Measurements from ENCODE around the gene ZBTB7C. TPM values are rescaled to one million over a fixed set of nuclear protein-coding genes. Genes with fewer than 3 reads are reported as not detected.

Gene ZBTB7C
- total RNA-seq, 1 experiment from 2014 or later = 0.18 TPM

DNA sequence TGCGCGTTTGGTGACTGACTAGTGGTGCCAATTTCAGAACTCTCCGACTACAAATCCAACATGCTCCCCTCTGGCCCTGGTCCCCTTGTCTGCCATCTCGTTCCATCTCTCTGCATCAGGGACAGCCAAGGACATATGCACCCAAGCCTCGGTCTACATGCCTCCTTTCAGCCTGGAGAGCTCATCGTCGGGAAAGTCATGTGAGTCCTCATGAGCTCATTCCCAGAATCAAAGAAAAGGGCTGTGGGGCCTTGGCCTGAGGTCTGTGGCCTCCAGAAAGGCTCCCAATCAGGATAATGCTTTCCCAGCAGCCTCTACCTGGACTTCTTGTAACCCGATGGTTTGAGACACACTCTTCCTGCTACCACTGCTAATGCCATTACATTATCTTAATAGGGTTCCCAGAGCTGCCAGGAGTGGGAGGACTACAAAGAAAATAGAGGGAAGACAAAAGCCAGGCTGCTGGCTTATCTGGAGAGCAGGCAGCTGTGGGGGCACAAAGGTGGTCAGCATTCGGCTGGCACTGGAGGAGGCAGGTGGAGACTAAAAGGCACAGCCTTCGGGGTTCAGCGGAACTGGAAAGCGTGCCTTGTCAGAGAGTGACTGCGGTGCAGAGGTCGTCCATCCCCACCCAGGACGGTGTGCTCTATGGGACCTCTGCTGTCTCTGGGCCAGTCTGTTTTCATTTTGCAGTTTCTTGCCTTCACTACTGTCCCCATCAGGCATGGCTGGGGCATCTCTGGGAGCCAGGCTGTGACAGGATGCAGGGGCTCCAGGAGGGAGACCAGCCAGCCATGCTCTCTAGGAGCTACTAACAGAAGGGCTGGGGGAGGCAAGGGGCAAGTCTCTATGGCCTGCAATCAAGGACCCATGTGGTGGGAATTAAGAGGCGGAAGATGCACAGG lies 374.3 kb downstream of the ZBTB7C start:
- intact Hi-C loops (cut with micrococcal nuclease; ENCODE audit: unreplicated experiment) = loop anchor here (5.0 kb wide), 1 partner anchor 432 kb away; no protein-coding TSS in a partner anchor
- ChIA-PET POLR2A (no interaction called here), CTCF (no interaction called here)
- peaks cover 4% of the 10 kb centered on the region for H3K27me3 Mint-ChIP-seq (ENCODE audit: insufficient read depth, unreplicated experiment)
- Histone ChIP-seq H3K4me1 (no peaks in the 10 kb centered on the region), H3K27me3 (replicated peaks; ENCODE audit: control insufficient read depth, insufficient read depth, low read length) (no peaks in the 10 kb centered on the region), H3K36me3 (ENCODE audit: control insufficient read depth, insufficient read depth, low read length) (no peaks in the 10 kb centered on the region), H3K9me3 (no peaks in the 10 kb centered on the region), H3K4me3 (ENCODE audit: low read depth, low read length) (no peak overlapping the region)
- no TSS peak for BruUV-seq (replicated peaks)
- no peaks in the 10 kb centered on the region for H3K9me3 Mint-ChIP-seq (ENCODE audit: unreplicated experiment)
- no peaks in the 10 kb centered on the region for H3K4me1 Mint-ChIP-seq (ENCODE audit: low read depth, unreplicated experiment)
- no peak overlapping the region for H3K4me3 Mint-ChIP-seq (ENCODE audit: unreplicated experiment)
- H3K27ac Mint-ChIP-seq (ENCODE audit: unreplicated experiment) = no peak overlapping the region
- no peak for DNase-seq
- TF ChIP-seq, protein P1, sequence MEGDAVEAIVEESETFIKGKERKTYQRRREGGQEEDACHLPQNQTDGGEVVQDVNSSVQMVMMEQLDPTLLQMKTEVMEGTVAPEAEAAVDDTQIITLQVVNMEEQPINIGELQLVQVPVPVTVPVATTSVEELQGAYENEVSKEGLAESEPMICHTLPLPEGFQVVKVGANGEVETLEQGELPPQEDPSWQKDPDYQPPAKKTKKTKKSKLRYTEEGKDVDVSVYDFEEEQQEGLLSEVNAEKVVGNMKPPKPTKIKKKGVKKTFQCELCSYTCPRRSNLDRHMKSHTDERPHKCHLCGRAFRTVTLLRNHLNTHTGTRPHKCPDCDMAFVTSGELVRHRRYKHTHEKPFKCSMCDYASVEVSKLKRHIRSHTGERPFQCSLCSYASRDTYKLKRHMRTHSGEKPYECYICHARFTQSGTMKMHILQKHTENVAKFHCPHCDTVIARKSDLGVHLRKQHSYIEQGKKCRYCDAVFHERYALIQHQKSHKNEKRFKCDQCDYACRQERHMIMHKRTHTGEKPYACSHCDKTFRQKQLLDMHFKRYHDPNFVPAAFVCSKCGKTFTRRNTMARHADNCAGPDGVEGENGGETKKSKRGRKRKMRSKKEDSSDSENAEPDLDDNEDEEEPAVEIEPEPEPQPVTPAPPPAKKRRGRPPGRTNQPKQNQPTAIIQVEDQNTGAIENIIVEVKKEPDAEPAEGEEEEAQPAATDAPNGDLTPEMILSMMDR (IDR thresholded peaks at IDR 0.05; ENCODE audit: insufficient read depth in 1 of 2, low read depth in 1 of 2, low read length in 1 of 2, severe bottlenecking in 1 of 2, unreplicated experiment in 1 of 2) = no peak
- no peaks in the 10 kb centered on the region for H3K36me3 Mint-ChIP-seq (ENCODE audit: insufficient read depth, unreplicated experiment)

DNA sequence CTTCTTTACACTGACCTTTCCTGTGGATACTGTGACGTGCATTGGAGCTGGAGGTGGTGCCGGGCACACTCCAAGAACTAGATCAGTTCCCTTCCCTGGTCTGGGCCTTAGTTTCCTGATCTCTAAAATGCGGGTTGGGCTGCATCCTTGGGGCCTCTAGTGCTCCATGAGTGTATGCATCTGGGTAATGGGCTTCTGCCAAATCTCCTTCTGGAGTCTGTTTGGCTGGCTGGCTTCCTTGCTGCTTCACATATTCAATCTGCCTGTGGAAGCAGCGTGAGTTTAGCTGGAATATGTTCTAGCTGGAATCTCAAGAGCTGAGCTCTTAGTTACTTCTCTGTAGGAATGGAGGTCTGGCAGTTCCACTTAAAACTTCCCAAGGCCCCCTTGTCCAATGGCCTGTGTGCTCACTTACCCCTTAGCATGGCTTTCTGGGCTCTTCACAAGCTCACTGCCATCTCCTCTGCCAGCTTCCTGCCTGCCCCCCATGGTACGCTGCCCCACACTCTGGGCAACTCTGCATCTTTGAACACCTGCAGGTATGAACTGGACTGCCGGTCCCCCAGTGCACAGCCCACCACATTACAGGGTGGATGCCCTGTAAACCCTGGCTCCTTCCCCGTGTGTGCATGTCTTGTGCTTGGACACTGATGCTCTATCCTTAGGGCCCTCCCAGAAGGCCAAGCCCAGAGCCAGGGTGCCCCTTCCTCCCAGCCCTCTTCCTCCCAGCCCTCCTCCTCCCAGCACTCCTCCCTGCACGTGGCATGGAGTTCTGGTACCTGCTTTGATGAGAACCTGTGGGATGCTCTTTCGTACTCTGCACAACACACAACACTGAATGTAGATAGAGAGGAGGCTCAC lies 375.2 kb downstream of the ZBTB7C start:
- no peak overlapping the region for H3K4me3 Mint-ChIP-seq (ENCODE audit: unreplicated experiment)
- peaks cover 4% of the 10 kb centered on the region for H3K27me3 Mint-ChIP-seq (ENCODE audit: insufficient read depth, unreplicated experiment)
- no peak overlapping the region for H3K4me3 ChIP-seq (ENCODE audit: low read depth, low read length)
- no peaks in the 10 kb centered on the region for H3K4me1 Mint-ChIP-seq (ENCODE audit: low read depth, unreplicated experiment)
- no peaks in the 10 kb centered on the region for H3K4me1 ChIP-seq
- no peak for DNase-seq
- no peak overlapping the region for H3K27ac Mint-ChIP-seq (ENCODE audit: unreplicated experiment)
- H3K9me3 Mint-ChIP-seq (ENCODE audit: unreplicated experiment) = no peaks in the 10 kb centered on the region
- TF ChIP-seq, protein P1 (IDR thresholded peaks at IDR 0.05; ENCODE audit: insufficient read depth in 1 of 2, low read depth in 1 of 2, low read length in 1 of 2, severe bottlenecking in 1 of 2, unreplicated experiment in 1 of 2) = no peak
- H3K36me3 ChIP-seq (ENCODE audit: control insufficient read depth, insufficient read depth, low read length) = no peaks in the 10 kb centered on the region
- ChIA-PET POLR2A (no interaction called here), CTCF (interaction anchor here (0.6 kb wide), 1 partner anchor 57 kb away, joined by 7 read pairs; no protein-coding TSS in a partner anchor)
- H3K27me3 ChIP-seq (replicated peaks; ENCODE audit: control insufficient read depth, insufficient read depth, low read length) = no peaks in the 10 kb centered on the region
- H3K9me3 ChIP-seq = no peaks in the 10 kb centered on the region
- no TSS peak for BruUV-seq (replicated peaks)
- intact Hi-C loops (cut with micrococcal nuclease; ENCODE audit: unreplicated experiment) = loop anchor here (5.0 kb wide), 1 partner anchor 433 kb away; no protein-coding TSS in a partner anchor
- H3K36me3 Mint-ChIP-seq (ENCODE audit: insufficient read depth, unreplicated experiment) = no peaks in the 10 kb centered on the region
